Retinal pigment epithelial cell (primary cell): ENCODE measurements around the gene SPTBN5.

Experiments
- DNase-seq: peaks from one replicate; pipeline ENCODE4 v3.0.0-alpha.2; 2010; ENCODE audit warnings: low read depth
- H3K4me3 ChIP-seq: 2 replicates; pipeline ENCODE4 v1.5.1; 2011; ENCODE audit warnings: mild to moderate bottlenecking, low read length, control low read depth, moderate library complexity
- TF ChIP-seq, protein P1 (sequence below): conservative IDR thresholded peaks from 2 replicates; pipeline ENCODE4 v1.5.1; 2011; ENCODE audit warnings: low read depth, low read length, control low read depth, inconsistent platforms

SPTBN5 gene

DNA sequence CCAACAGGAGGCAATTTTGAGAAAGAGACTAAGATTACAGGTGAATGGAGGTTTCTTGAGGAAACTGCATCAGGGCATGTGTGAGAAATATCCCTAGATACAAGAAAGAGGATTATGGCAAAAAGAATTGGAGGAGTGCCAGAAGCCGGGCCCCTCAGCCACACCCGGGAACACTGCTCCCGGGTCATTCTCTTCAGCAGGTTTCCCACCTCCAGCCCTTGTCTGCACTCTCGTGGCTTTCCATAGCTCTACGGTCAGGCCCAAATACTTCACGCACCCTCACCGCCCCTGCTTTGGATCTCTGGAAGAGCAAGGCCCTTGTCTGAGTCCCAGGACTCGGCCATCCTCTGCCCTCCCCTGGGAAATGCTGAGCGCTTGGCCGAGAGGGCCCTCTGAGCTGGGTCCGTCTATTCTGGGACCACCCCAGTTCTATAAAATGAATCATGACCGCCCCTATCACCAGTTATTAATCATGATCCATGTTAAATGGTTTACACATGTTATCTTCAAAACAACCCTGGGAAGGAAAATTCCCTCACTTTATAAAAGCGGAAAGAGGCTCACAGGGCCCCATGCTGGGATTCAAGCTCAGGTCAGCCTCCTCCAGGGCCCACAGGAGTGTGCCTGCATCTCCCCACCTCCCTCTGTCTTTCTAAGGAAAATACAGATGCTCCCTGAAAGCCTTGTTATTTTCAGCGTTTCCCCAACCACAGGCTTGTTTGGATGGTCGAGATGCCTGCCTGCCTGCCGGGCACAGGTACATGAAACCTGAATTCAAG lies 38.8 kb upstream of the SPTBN5 start:
- no peak overlapping the region for H3K4me3 ChIP-seq
- DNase-seq: no peak
- TF ChIP-seq, protein P1, sequence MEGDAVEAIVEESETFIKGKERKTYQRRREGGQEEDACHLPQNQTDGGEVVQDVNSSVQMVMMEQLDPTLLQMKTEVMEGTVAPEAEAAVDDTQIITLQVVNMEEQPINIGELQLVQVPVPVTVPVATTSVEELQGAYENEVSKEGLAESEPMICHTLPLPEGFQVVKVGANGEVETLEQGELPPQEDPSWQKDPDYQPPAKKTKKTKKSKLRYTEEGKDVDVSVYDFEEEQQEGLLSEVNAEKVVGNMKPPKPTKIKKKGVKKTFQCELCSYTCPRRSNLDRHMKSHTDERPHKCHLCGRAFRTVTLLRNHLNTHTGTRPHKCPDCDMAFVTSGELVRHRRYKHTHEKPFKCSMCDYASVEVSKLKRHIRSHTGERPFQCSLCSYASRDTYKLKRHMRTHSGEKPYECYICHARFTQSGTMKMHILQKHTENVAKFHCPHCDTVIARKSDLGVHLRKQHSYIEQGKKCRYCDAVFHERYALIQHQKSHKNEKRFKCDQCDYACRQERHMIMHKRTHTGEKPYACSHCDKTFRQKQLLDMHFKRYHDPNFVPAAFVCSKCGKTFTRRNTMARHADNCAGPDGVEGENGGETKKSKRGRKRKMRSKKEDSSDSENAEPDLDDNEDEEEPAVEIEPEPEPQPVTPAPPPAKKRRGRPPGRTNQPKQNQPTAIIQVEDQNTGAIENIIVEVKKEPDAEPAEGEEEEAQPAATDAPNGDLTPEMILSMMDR: no peak

DNA sequence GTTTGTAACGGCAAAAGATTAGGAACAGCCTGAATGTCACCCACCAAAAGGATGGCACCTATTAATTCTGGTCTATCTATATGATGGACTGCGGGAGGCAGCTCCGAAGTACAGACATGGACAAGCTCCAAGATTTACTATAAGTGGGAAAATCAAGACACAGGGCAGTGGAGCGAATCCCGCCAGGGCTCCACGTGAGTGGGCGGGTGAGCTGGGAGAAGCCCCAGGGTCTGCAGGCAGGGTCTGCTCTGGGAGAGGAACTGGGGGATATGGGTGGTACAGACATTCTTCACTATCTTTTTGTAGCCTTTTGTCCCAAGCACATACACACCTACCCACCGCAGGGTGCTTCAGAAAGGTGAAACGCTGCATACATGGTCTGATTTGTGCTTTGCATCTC lies 38.2 kb upstream of the SPTBN5 start:
- DNase-seq: no peak
- no peak overlapping the region for H3K4me3 ChIP-seq
- TF ChIP-seq, protein P1: no peak

DNA sequence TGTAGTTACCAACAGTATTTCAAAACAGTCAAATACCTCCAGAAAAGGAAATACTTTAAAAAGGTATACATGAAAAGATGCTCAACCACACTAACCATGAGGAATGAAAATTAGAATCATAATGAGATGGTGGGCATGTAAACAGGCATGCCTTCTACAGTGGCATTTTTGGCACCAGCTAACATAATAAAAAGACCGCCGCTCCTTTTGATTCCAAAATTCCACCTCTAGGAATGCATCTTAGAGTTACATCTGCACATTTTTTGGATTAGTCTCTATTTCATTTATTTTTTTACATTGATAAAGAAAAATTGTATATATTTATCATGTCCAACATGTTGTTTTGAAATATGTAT lies 37.0 kb upstream of the SPTBN5 start:
- H3K4me3 ChIP-seq: no peak overlapping the region

DNA sequence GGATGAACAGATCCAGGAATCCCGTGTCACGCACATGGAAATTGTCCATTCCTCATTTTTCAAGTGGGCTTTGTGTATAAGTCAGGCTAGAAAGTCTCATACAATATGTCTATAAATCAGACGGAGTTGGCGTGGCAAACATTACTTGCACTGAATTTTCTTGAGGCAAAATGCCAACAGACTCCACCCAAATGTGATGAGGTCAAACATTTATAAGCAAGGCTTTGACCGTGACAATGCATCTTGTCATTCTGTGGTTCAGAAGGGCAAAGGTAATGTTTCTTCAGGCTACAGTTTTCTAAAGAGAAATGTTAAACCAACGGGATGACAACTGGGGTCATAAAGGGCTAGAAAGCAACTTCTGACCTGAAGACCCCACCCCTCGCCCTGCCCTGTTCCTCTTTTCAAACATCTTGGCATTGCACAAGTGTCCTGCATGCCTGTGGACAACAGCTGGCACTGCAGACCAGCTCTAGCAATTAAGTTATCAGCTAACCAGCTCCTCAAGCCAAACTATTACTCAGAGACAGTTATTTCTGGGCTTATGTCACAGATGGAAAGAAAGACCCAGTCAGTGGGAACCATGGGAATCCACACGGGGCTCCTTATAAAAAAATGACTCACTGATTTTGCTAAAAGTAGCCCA lies 36.5 kb upstream of the SPTBN5 start:
- no peak for DNase-seq
- TF ChIP-seq, protein P1: peak; percentile 36
- H3K4me3 ChIP-seq: no peak overlapping the region

More for the DNA sequence above, 37.0 kb upstream of the SPTBN5 start:
- DNase-seq: no peak
- TF ChIP-seq, protein P1: no peak

DNA sequence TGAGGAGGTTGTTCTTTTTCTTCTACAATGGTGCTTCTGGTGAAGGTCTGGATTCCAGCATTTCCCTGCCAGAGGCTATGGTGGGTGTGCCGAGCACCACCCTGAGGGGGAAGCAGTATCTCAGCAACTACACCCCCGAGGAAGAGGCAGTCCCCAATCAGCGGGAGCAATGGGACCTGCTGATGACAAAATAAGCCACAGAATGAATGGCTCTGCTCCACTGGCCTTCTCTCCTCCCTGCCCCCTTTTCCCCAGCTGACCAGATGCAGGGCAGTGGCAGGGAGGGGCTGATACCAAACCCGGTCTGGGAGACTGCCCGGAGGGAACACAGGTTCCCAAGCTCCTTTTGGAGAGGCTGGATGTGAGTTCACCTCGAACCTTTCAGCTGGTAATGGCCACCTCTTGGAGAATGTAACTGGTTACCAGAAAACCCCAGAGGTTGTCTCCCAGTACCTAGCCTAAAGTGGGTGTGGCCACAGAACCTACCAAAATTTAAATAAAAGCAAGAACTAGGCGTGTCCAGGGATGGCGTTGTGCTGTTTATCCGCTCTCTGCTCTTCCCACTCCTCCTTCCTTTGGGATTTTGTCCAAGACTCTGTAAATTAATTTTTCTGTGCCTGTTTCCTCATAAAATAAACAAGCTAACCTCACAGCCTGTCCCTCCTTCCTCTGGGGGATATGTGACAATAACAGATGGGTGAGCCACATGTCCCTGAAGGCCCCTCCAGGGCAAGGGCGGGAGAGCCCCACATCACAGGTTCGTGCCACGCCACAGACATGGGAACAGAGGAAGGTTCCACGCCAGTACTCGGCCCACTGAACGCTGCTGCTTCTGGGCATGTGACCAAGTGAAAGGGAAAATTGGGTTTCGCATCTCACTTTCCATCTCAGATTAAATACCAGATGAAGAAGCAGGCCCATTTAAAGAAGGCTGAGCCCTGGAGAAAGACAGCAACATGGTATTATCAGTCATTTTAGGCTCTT lies 35.1 kb upstream of the SPTBN5 start:
- TF ChIP-seq, protein P1: no peak
- DNase-seq: no peak
- H3K4me3 ChIP-seq: no peak overlapping the region

DNA sequence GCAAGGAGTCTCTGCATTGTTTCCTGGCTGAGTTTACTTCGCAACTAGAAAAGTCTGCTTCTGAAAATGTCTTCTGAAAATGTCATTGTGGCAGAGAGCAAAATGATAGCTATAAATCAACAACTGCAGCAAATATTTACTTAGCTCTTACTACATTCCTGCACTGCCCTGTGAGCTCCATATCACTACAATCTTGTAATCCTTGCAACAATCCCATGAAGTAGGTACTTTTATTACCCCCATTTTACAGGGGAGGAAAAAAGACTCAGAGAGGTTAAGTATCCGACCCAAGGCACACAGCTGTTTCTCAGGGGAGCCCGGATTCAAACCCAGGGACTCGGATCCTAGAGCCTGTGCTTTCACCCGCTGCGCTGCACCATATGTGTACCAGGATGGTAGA lies 34.2 kb upstream of the SPTBN5 start:
- TF ChIP-seq, protein P1: no peak
- no peak for DNase-seq
- H3K4me3 ChIP-seq: no peak overlapping the region
